Neural cell (in vitro differentiated cells): Measurements from ENCODE around the gene CEP97.

Experiments
- CTCF ChIP-seq: fragments of 450-650 bp; IDR thresholded peaks from 2 replicates; pipeline ENCODE4 v1.5.1; 2014; ENCODE audit warnings: antibody characterized with exemption, mild to moderate bottlenecking, moderate library complexity; ENCODE audit not compliant: poor library complexity, severe bottlenecking
- EZH2 ChIP-seq: fragments of 200-600, 300-800 bp; shearing (Covaris generic), sonication (generic); IDR thresholded peaks from 2 replicates; pipeline ENCODE4 v1.6.1; 2014; ENCODE audit warnings: antibody characterized with exemption, low read length, borderline replicate concordance, mild to moderate bottlenecking; ENCODE audit not compliant: insufficient read depth, poor library complexity, severe bottlenecking
- POLR2AphosphoS5 ChIP-seq: IDR thresholded peaks from 2 replicates; pipeline ENCODE4 v1.6.1; 2012
- RAD21 ChIP-seq: fragments of 450-650 bp; conservative IDR thresholded peaks from 2 replicates; pipeline ENCODE4 v1.6.1; 2014; ENCODE audit warnings: antibody characterized with exemption, mild to moderate bottlenecking, moderate library complexity
- SMC3 ChIP-seq: fragments of 450-650 bp; conservative IDR thresholded peaks from 2 replicates; pipeline ENCODE4 v1.6.1; 2014; ENCODE audit warnings: antibody characterized with exemption, mild to moderate bottlenecking, moderate library complexity; ENCODE audit not compliant: poor library complexity

GRCh38 chr3:101703169-101703568 lies 21.2 kb upstream of the CEP97 start:
- TF ChIP-seq POLR2AphosphoS5 = no peak
- no peak for TF ChIP-seq EZH2
- TF ChIP-seq CTCF = no peak
- no peak for TF ChIP-seq RAD21
- no peak for TF ChIP-seq SMC3
